Tibial nerve (tissue), 4 donors: Measurements from ENCODE around the gene ECHS1.

Experiments used
- EP300 ChIP-seq, 2 donors: sonication (generic); formaldehyde crosslinking; IDR thresholded peaks; one replicate each; pipeline ENCODE4 v1.6.1; 2017; ENCODE audit warnings: antibody characterized with exemption in 2 of 2, mild to moderate bottlenecking in 1 of 2
- POLR2A ChIP-seq, 2 donors: fragments of 450-650 bp; IDR thresholded peaks; one replicate each; pipeline ENCODE4 v1.6.1; 2017; ENCODE audit warnings: antibody characterized with exemption in 2 of 2, mild to moderate bottlenecking in 2 of 2, moderate library complexity in 2 of 2
- TF ChIP-seq, protein P1 (sequence below), 5 experiments: fragments of 200-600 bp in 3 of 5; fragments of 450-650 bp in 2 of 5; sonication (generic) in 3 of 5; IDR thresholded peaks; one replicate each; pipeline ENCODE4 v1.5.1; 2016 to 2019; ENCODE audit warnings: antibody characterized with exemption in 5 of 5, mild to moderate bottlenecking in 3 of 5, moderate library complexity in 2 of 5

DNA sequence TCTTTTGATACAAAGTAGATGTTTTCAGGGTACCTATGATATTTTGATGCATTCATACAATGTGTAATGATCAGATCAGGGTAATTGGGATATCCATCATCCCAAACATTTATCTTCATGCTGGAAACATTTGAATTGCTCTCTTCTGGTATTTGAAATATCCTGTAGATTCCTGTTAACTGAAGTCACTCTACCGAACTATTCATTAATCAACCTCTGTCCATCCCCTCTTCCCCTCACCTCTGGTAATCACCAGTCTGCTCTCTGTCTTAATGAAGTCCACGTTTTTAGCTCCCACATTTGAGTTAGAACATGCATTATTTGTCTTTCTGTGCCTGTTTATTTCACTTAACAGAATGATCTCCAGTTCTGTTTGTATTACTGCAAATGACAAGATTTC is 32.1 kb upstream of the ECHS1 start:
- TF ChIP-seq, protein P1, sequence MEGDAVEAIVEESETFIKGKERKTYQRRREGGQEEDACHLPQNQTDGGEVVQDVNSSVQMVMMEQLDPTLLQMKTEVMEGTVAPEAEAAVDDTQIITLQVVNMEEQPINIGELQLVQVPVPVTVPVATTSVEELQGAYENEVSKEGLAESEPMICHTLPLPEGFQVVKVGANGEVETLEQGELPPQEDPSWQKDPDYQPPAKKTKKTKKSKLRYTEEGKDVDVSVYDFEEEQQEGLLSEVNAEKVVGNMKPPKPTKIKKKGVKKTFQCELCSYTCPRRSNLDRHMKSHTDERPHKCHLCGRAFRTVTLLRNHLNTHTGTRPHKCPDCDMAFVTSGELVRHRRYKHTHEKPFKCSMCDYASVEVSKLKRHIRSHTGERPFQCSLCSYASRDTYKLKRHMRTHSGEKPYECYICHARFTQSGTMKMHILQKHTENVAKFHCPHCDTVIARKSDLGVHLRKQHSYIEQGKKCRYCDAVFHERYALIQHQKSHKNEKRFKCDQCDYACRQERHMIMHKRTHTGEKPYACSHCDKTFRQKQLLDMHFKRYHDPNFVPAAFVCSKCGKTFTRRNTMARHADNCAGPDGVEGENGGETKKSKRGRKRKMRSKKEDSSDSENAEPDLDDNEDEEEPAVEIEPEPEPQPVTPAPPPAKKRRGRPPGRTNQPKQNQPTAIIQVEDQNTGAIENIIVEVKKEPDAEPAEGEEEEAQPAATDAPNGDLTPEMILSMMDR (IDR thresholded peaks at IDR 0.05): no peak
- no peak for TF ChIP-seq EP300 (IDR thresholded peaks at IDR 0.05)
- no peak for TF ChIP-seq POLR2A (IDR thresholded peaks at IDR 0.05)
